Right lobe of liver (tissue), 6 donors: ENCODE data around the gene KDM8. TPM values are rescaled to one million over a fixed set of nuclear protein-coding genes. Genes with fewer than 3 reads are reported as not detected.

ENCODE experiments used
- ATAC-seq, 4 donors: fragments of 200-7000 bp; cut with Tn5 transposase; one replicate each; pipeline ENCODE4 v1.9.1; 2020; ENCODE audit warnings: mild to moderate bottlenecking in 4 of 4, moderate library complexity in 4 of 4
- DNase-seq, 3 donors: peaks; one replicate each; pipeline ENCODE4 v3.0.0-alpha.2; 2020
- H3K27ac ChIP-seq, 3 donors: fragments of 200-600 bp; one replicate each; pipeline ENCODE4 v1.8.0; 2022
- H3K27me3 ChIP-seq, 2 donors: fragments of 200-600 bp; one replicate each; pipeline ENCODE4 v1.8.0; 2022
- H3K36me3 ChIP-seq, 4 donors: fragments of 200-600 bp; sonication (generic) in 1 of 4; one replicate each; pipeline versions ENCODE4 v1.5.1 to v1.8.0; 2017 to 2022; ENCODE audit warnings: control low read depth in 1 of 4
- H3K4me1 ChIP-seq, 4 donors: fragments of 200-600 bp; sonication (generic) in 1 of 4; one replicate each; pipeline versions ENCODE4 v1.5.1 to v1.8.0; 2017 to 2022; ENCODE audit warnings: control low read depth in 1 of 4
- H3K4me3 ChIP-seq, 3 donors: fragments of 200-600 bp; one replicate each; pipeline ENCODE4 v1.8.0; 2022
- H3K9me3 ChIP-seq, 4 donors: fragments of 200-600 bp; sonication (generic) in 1 of 4; one replicate each; pipeline versions ENCODE4 v1.5.1 to v1.8.0; 2017 to 2022; ENCODE audit warnings: control low read depth in 1 of 4
- CTCF ChIP-seq, 4 donors: fragments of 200-600 bp in 3 of 4; fragments of 450-650 bp in 1 of 4; IDR thresholded peaks; one replicate each; pipeline versions ENCODE4 v1.5.1 to v1.8.0; 2016 to 2022; ENCODE audit warnings: antibody characterized with exemption in 4 of 4, mild to moderate bottlenecking in 2 of 4
- POLR2A ChIP-seq: fragments of 450-650 bp; IDR thresholded peaks from one replicate; pipeline ENCODE4 v1.6.1; 2017; ENCODE audit warnings: antibody characterized with exemption, mild to moderate bottlenecking
- WGBS: methylation state at CpG from one replicate; pipeline ENCODE4 v1.1.6; 2018; ENCODE audit warnings: low coverage, low lambda C conversion rate; ENCODE audit not compliant: insufficient coverage; ENCODE audit errors: missing lambda C conversion rate; 5-methylcytosine and 5-hydroxymethylcytosine counted together
- intact Hi-C, 2 donors: fragments of 100-400 bp; cut with DNase I; formaldehyde crosslinking; loops; one replicate each; pipeline versions ENCODE4 v1.11.2 to v1.14.1; 2022
- total RNA-seq, 6 experiments: library from RNA; depleted of rRNA in 2 of 6; stranded (reverse); fragments of >200 nt in 2 of 6; fragmentation: NEBNext Ultra II Directional in 3 of 6; extraction: Animal tissue kit (Norgen Biotek cat#: 25700) in 3 of 6; gene quantifications; one replicate each; pipeline versions ENCODE4 v1.1.0 to v1.2.4, GENCODE V29; 2016 to 2023
- donor health status: DM: no; HTN: yes; CAD: no.
- donor health status: DM: no; HTN: no; CAD: no.
- donor health status: DM: no; HTN: no; CAD: no.
- donor health status: DM: no; HTN: yes; CAD: no.
- donor health status: DM: no; HTN: yes; CAD: no.

Gene KDM8
- total RNA-seq, 6 experiments from 2014 or later, result 11.2 to 153 (median 66.7) TPM

GRCh38 chr16:27211026-27211425, 7.7 kb downstream of the KDM8 start:
- H3K4me3 ChIP-seq, result no peak overlapping the region
- H3K4me1 ChIP-seq, result peaks cover 0 to 67% (median 24%) of the 10 kb centered on the region in 4 donors
- DNase-seq (no peak), ATAC-seq (no peak)
- no peaks in the 10 kb centered on the region for H3K27me3 ChIP-seq
- intact Hi-C loops, result no loop called here
- H3K9me3 ChIP-seq, result no peaks in the 10 kb centered on the region
- no peak for TF ChIP-seq POLR2A
- no peak for TF ChIP-seq CTCF (IDR thresholded peaks at IDR 0.05)
- peak overlapping the region in 1 of 3 donors; percentile 57 for H3K27ac ChIP-seq
- 84% methylated on average over 10 of the region's 10 CpGs for WGBS
- peaks cover 0 to 3% (median 0%) of the 10 kb centered on the region in 4 donors for H3K36me3 ChIP-seq

GRCh38 chr16:27214084-27214961, 11.0 kb downstream of the KDM8 start:
- DNase-seq (peak; percentile 77 to 94 (median 86)), ATAC-seq (peak; percentile 71 to 85 (median 80))
- H3K4me1 ChIP-seq, result peaks cover 0 to 59% (median 20%) of the 10 kb centered on the region in 4 donors
- H3K36me3 ChIP-seq, result peaks cover 0 to 15% (median 3%) of the 10 kb centered on the region in 4 donors
- peak overlapping the region in 2 of 3 donors; percentile 45 to 80 for H3K4me3 ChIP-seq
- H3K27ac ChIP-seq, result peak overlapping the region; percentile 69 to 92 (median 87)
- WGBS, result 51% methylated on average over 18 of the region's 19 CpGs
- peak; percentile 93 for TF ChIP-seq POLR2A
- TF ChIP-seq CTCF (IDR thresholded peaks at IDR 0.05), result no peak
- intact Hi-C loops, result no loop called here
- H3K9me3 ChIP-seq, result no peaks in the 10 kb centered on the region
- no peaks in the 10 kb centered on the region for H3K27me3 ChIP-seq

- Histone ChIP-seq H3K4me3 (peak overlapping the region; percentile 12 to 80 (median 45)), H3K27me3 (no peaks in the 10 kb centered on the region), H3K36me3 (peaks cover 0 to 28% (median 1%) of the 10 kb centered on the region in 4 donors), H3K27ac (peak overlapping the region; percentile 66 to 92 (median 87)), H3K4me1 (peaks cover 0 to 54% (median 19%) of the 10 kb centered on the region in 4 donors), H3K9me3 (no peaks in the 10 kb centered on the region)
- intact Hi-C loops, result no loop called here
- 50% methylated on average over 6 of the region's 7 CpGs for WGBS
- no peak for TF ChIP-seq CTCF (IDR thresholded peaks at IDR 0.05)
- ATAC-seq (peak in 3 of 4 donors; percentile 1 to 6 (median 3)), DNase-seq (no peak)
These were observed 12.3 kb downstream of the KDM8 start for GRCh38 chr16:27215660-27216059.

- Histone ChIP-seq H3K4me1 (peaks cover 0 to 53% (median 22%) of the 10 kb centered on the region in 4 donors), H3K36me3 (peaks cover 0 to 31% (median 1%) of the 10 kb centered on the region in 4 donors)
These were observed 13.1 kb downstream of the KDM8 start for GRCh38 chr16:27216297-27216885.

More at GRCh38 chr16:27216297-27216885, 13.1 kb downstream of the KDM8 start:
- no peaks in the 10 kb centered on the region for H3K9me3 ChIP-seq
- peak overlapping the region in 2 of 3 donors; percentile 87 to 92 for H3K27ac ChIP-seq
- no peaks in the 10 kb centered on the region for H3K27me3 ChIP-seq
- DNase-seq (no peak), ATAC-seq (peak in 2 of 4 donors; percentile 2)
- intact Hi-C loops, result no loop called here
- H3K4me3 ChIP-seq, result peak overlapping the region; percentile 12 to 80 (median 45)
- 27% methylated on average over 6 of the region's 16 CpGs for WGBS
- TF ChIP-seq POLR2A (no peak), CTCF (IDR thresholded peaks at IDR 0.05) (no peak)
